H9 (cell line): Measurements from ENCODE around the gene CDH4. TPM values are rescaled to one million over a fixed set of nuclear protein-coding genes. Genes with fewer than 3 reads are reported as not detected.

Experiments
- DNase-seq: peaks from one replicate; pipeline ENCODE4 v3.0.0-alpha.2; 2017
- H2AFZ ChIP-seq: one replicate; pipeline ENCODE4 v1.6.1; 2013; ENCODE audit warnings: mild to moderate bottlenecking, low read length, control low read depth, moderate library complexity
- H2AK5ac ChIP-seq: 2 replicates; pipeline ENCODE4 v1.6.1; 2013; ENCODE audit warnings: low read length, control low read depth, mixed read lengths; ENCODE audit not compliant: insufficient read length
- H2BK120ac ChIP-seq: one replicate; pipeline ENCODE4 v1.6.1; 2013; ENCODE audit warnings: low read depth, mild to moderate bottlenecking, low read length, control low read depth, inconsistent platforms; ENCODE audit not compliant: poor library complexity, severe bottlenecking
- H2BK12ac ChIP-seq: 2 replicates; pipeline ENCODE4 v1.6.1; 2013; ENCODE audit warnings: low read length, control low read depth, mixed read lengths, low read depth; ENCODE audit not compliant: insufficient read length
- H2BK15ac ChIP-seq: 2 replicates; pipeline ENCODE4 v1.6.1; 2013; ENCODE audit warnings: low read depth, low read length, control low read depth
- H2BK20ac ChIP-seq: one replicate; pipeline ENCODE4 v1.6.1; 2013; ENCODE audit warnings: low read depth, mild to moderate bottlenecking, low read length, control low read depth, inconsistent platforms; ENCODE audit not compliant: poor library complexity, severe bottlenecking
- H2BK5ac ChIP-seq: 2 replicates; pipeline ENCODE4 v1.6.1; 2013; ENCODE audit warnings: low read length, control low read depth, mixed read lengths; ENCODE audit not compliant: insufficient read length
- H3K14ac ChIP-seq: 2 replicates; pipeline ENCODE4 v1.6.1; 2013; ENCODE audit warnings: low read length, control low read depth; ENCODE audit not compliant: insufficient read depth
- H3K18ac ChIP-seq: 2 replicates; pipeline ENCODE4 v1.6.1; 2013; ENCODE audit warnings: low read depth, mild to moderate bottlenecking, mixed read lengths, low read length, control low read depth; ENCODE audit not compliant: insufficient read length
- H3K23ac ChIP-seq: 2 replicates; pipeline ENCODE4 v1.6.1; 2013; ENCODE audit warnings: low read length, control low read depth, mixed read lengths, low read depth; ENCODE audit not compliant: insufficient read length
- H3K23me2 ChIP-seq: 2 replicates; pipeline ENCODE4 v1.6.1; 2013; ENCODE audit warnings: low read depth, mild to moderate bottlenecking, mixed read lengths, low read length, control low read depth; ENCODE audit not compliant: insufficient read length, poor library complexity, severe bottlenecking
- H3K27ac ChIP-seq: 2 replicates; pipeline ENCODE4 v1.5.1; 2013; ENCODE audit warnings: low read length, control low read depth, mixed read lengths, low read depth; ENCODE audit not compliant: insufficient read length
- H3K27me3 ChIP-seq: 2 replicates; pipeline ENCODE4 v1.6.1; 2013; ENCODE audit warnings: low read length, control low read depth, inconsistent platforms; ENCODE audit not compliant: insufficient read depth
- H3K4ac ChIP-seq: 2 replicates; pipeline ENCODE4 v1.6.1; 2013; ENCODE audit warnings: low read depth, mild to moderate bottlenecking, control low read depth, inconsistent platforms, low read length, moderate library complexity
- H3K4me1 ChIP-seq: 2 replicates; pipeline ENCODE4 v1.6.1; 2013; ENCODE audit warnings: low read length, control low read depth, inconsistent platforms; ENCODE audit not compliant: insufficient read depth
- H3K4me2 ChIP-seq: 2 replicates; pipeline ENCODE4 v1.6.1; 2013; ENCODE audit warnings: low read length, control low read depth, mixed read lengths; ENCODE audit not compliant: insufficient read length, insufficient read depth
- H3K56ac ChIP-seq: 2 replicates; pipeline ENCODE4 v1.6.1; 2013; ENCODE audit warnings: low read depth, mild to moderate bottlenecking, mixed read lengths, low read length, control low read depth; ENCODE audit not compliant: insufficient read length
- H3K79me1 ChIP-seq: 2 replicates; pipeline ENCODE4 v1.6.1; 2013; ENCODE audit warnings: low read depth, mild to moderate bottlenecking, moderate library complexity, low read length, control low read depth, inconsistent platforms; ENCODE audit not compliant: insufficient read depth, poor library complexity, severe bottlenecking
- H3K79me2 ChIP-seq: 2 replicates; pipeline ENCODE4 v1.6.1; 2013; ENCODE audit warnings: low read length, control low read depth, inconsistent platforms; ENCODE audit not compliant: insufficient read depth
- H3K9ac ChIP-seq: 2 replicates; pipeline ENCODE4 v1.6.1; 2013; ENCODE audit warnings: low read length, control low read depth, mixed read lengths; ENCODE audit not compliant: insufficient read length; ENCODE audit errors: extremely low read depth
- H3K9me3 ChIP-seq: one replicate; pipeline ENCODE4 v1.6.1; 2013; ENCODE audit warnings: low read depth, low read length, inconsistent platforms; ENCODE audit not compliant: control insufficient read depth
- H3T11ph ChIP-seq: one replicate; pipeline ENCODE4 v1.6.1; 2013; ENCODE audit warnings: mild to moderate bottlenecking, low read length, control low read depth, inconsistent platforms
- H4K20me1 ChIP-seq: one replicate; pipeline ENCODE4 v1.6.1; 2013; ENCODE audit not compliant: control insufficient read depth, insufficient read length, insufficient read depth
- H4K5ac ChIP-seq: 2 replicates; pipeline ENCODE4 v1.6.1; 2013; ENCODE audit warnings: low read depth, mild to moderate bottlenecking, mixed read lengths, low read length, control low read depth; ENCODE audit not compliant: insufficient read length
- H4K8ac ChIP-seq: replicated peaks from 2 replicates; pipeline ENCODE4 v1.6.1; 2013; ENCODE audit warnings: low read length, control low read depth, mixed read lengths, low read depth; ENCODE audit not compliant: insufficient read length
- H4K91ac ChIP-seq: 2 replicates; pipeline ENCODE4 v1.6.1; 2013; ENCODE audit warnings: low read depth, mild to moderate bottlenecking, moderate library complexity, mixed read lengths, low read length, control low read depth; ENCODE audit not compliant: insufficient read length
- H3K27ac Mint-ChIP-seq, 3 experiments: 2 replicates in 2 of 3; 3 replicates in 1 of 3; pipeline ENCODE4 v1.8.0; 2020 to 2021; ENCODE audit warnings: mixed read lengths in 3 of 3, mild to moderate bottlenecking in 1 of 3, moderate library complexity in 1 of 3
- H3K27me3 Mint-ChIP-seq: 2 replicates; pipeline ENCODE4 v1.8.0; 2021; ENCODE audit warnings: low read depth, mild to moderate bottlenecking, moderate library complexity, mixed read lengths
- H3K36me3 Mint-ChIP-seq, 3 experiments: 2 replicates in 2 of 3; 3 replicates in 1 of 3; pipeline ENCODE4 v1.8.0; 2020 to 2021; ENCODE audit warnings: low read depth in 3 of 3, mixed read lengths in 3 of 3; ENCODE audit not compliant: insufficient read depth in 1 of 3
- H3K4me1 Mint-ChIP-seq, 2 experiments: 2 replicates each; pipeline ENCODE4 v1.8.0; 2020; ENCODE audit warnings: mixed read lengths in 2 of 2
- H3K4me3 Mint-ChIP-seq, 2 experiments: 2 replicates in 1 of 2; 3 replicates in 1 of 2; pipeline ENCODE4 v1.8.0; 2020 to 2021; ENCODE audit warnings: mild to moderate bottlenecking in 2 of 2, mixed read lengths in 2 of 2, moderate library complexity in 1 of 2
- H3K9me3 Mint-ChIP-seq, 2 experiments: 2 replicates in 1 of 2; 3 replicates in 1 of 2; pipeline ENCODE4 v1.8.0; 2020; ENCODE audit warnings: mild to moderate bottlenecking in 2 of 2, mixed read lengths in 2 of 2, moderate library complexity in 1 of 2
- WGBS: extraction: QIAGEN DNeasy Blood & Tissue Kit; methylation state at CpG from one replicate; pipeline ENCODE4 v1.1.7; 2013; ENCODE audit warnings: missing lambda C conversion rate, low lambda C conversion rate, mixed read lengths; ENCODE audit not compliant: insufficient read length; ENCODE audit errors: extremely low coverage; 5-methylcytosine and 5-hydroxymethylcytosine counted together
- total RNA-seq: library from RNA; stranded (reverse); gene quantifications from 2 replicates; pipeline ENCODE4 v1.2.1, GENCODE V29; 2021
- TF ChIP-seq, protein P1 (sequence below): fragments of 200-600 bp; sonication (generic); conservative IDR thresholded peaks from 3 replicates; pipeline ENCODE4 v1.8.0; 2021; ENCODE audit warnings: antibody characterized with exemption, mild to moderate bottlenecking

Gene CDH4
- total RNA-seq, 1 experiment from 2014 or later, result 3.0 TPM

DNA sequence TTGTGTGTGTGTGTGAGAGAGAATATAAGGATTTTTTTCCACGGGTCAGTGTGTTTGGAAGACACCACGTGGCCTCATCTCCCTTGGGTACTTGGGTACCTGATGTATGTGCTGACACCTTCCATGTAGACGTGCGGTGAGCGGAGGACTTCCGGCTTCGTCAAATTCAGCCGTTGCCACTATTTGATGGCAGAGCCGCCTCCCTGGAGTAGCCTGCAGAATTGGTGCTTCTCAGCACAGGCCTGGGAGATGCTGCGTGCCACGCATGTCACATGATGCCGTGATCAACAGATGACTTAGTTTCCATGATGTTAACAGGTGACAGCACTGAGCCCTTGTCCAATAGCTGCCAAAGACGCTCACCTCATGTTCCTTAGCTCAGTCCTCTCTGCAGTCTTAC lies 69.4 kb downstream of the CDH4 start:
- H3K4me1 Mint-ChIP-seq, result peaks cover 2 to 5% of the 10 kb centered on the region in 2 experiments; a peak in 2 of 4 replicates
- TF ChIP-seq, protein P1, sequence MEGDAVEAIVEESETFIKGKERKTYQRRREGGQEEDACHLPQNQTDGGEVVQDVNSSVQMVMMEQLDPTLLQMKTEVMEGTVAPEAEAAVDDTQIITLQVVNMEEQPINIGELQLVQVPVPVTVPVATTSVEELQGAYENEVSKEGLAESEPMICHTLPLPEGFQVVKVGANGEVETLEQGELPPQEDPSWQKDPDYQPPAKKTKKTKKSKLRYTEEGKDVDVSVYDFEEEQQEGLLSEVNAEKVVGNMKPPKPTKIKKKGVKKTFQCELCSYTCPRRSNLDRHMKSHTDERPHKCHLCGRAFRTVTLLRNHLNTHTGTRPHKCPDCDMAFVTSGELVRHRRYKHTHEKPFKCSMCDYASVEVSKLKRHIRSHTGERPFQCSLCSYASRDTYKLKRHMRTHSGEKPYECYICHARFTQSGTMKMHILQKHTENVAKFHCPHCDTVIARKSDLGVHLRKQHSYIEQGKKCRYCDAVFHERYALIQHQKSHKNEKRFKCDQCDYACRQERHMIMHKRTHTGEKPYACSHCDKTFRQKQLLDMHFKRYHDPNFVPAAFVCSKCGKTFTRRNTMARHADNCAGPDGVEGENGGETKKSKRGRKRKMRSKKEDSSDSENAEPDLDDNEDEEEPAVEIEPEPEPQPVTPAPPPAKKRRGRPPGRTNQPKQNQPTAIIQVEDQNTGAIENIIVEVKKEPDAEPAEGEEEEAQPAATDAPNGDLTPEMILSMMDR, result no peak
- no peak overlapping the region for H4K91ac ChIP-seq

More for the DNA sequence above, 69.4 kb downstream of the CDH4 start:
- Mint-ChIP-seq H3K36me3 (no peaks in the 10 kb centered on the region), H3K9me3 (no peaks in the 10 kb centered on the region; a peak in 1 of 5 replicates), H3K27me3 (peaks cover 58% of the 10 kb centered on the region), H3K27ac (no peak overlapping the region), H3K4me3 (no peak overlapping the region)
- Histone ChIP-seq H2BK12ac (no peak overlapping the region), H3K56ac (no peak overlapping the region), H3K23me2 (no peaks in the 10 kb centered on the region), H2AFZ (no peak overlapping the region), H2BK120ac (no peak overlapping the region), H3K4me2 (no peak overlapping the region), H3K9ac (no peak overlapping the region), H4K5ac (no peak overlapping the region), H2AK5ac (no peak overlapping the region), H3K14ac (no peak overlapping the region), H3K18ac (no peak overlapping the region), H2BK5ac (no peak overlapping the region), H4K20me1 (no peaks in the 10 kb centered on the region), H2BK20ac (no peak overlapping the region), H3K4ac (no peak overlapping the region), H3K23ac (no peak overlapping the region), H3K27me3 (peaks cover 3% of the 10 kb centered on the region; the same call in 1 of the 2 replicates), H3K79me2 (no peaks in the 10 kb centered on the region), H3K9me3 (no peaks in the 10 kb centered on the region), H3K79me1 (no peaks in the 10 kb centered on the region), H3T11ph (no peak overlapping the region), H3K27ac (no peak overlapping the region), H4K8ac (no peak overlapping the region), H3K4me1 (peaks cover 2% of the 10 kb centered on the region; the same call in 1 of the 2 replicates), H2BK15ac (no peak overlapping the region)
- no peak for DNase-seq
- no CpG with 5 or more reads among the region's 13 CpGs for WGBS
